SK-N-SH (cell line): Measurements from ENCODE around the gene RUFY3. TPM values are rescaled to one million over a fixed set of nuclear protein-coding genes. Genes with fewer than 3 reads are reported as not detected.

Source experiments
- CTCF ChIA-PET: fragments of 300-600, 350-600 bp; formaldehyde crosslinking; extraction: SDS; loops from one replicate; lab custom pipeline; 2021; lab: Yijun Ruan, JAX
- POLR2A ChIA-PET: fragments of 350-600 bp; sonication (Branson Sonifier 250); formaldehyde crosslinking; extraction: SDS; loops from one replicate; lab custom pipeline; 2020; ENCODE audit warnings: antibody characterized with exemption, inconsistent platforms; lab: Yijun Ruan, JAX
- DNase-seq: peaks from one replicate; pipeline ENCODE4 v3.0.0; 2012
- H2AFZ ChIP-seq: fragments of 200-600 bp; sonication (generic); 2 replicates; pipeline ENCODE4 v1.8.1; 2016; ENCODE audit warnings: antibody characterized with exemption, mild to moderate bottlenecking, low read depth
- H3F3A ChIP-seq: fragments of 200-600 bp; sonication (generic); replicated peaks from 2 replicates; pipeline ENCODE3; 2016; ENCODE audit warnings: antibody characterized with exemption, mild to moderate bottlenecking; ENCODE audit not compliant: insufficient read depth
- H3K27ac ChIP-seq, 2 experiments: fragments of 200-500 bp in 1 of 2; fragments of 200-600 bp in 1 of 2; sonication (Bioruptor generic) in 1 of 2; sonication (generic), shearing (Covaris generic) in 1 of 2; 2 replicates each; pipeline versions ENCODE4 v1.5.1 to v1.6.1; 2014 to 2016; ENCODE audit warnings: low read depth in 2 of 2, inconsistent platforms in 1 of 2, low read length in 1 of 2, mild to moderate bottlenecking in 1 of 2, mixed read lengths in 1 of 2
- H3K27me3 ChIP-seq: fragments of 200-600 bp; sonication (generic), shearing (Covaris generic); 2 replicates; pipeline ENCODE4 v1.6.1; 2016; ENCODE audit warnings: mixed run types; ENCODE audit not compliant: insufficient read depth
- H3K36me3 ChIP-seq, 2 experiments: fragments of 200-500 bp in 1 of 2; fragments of 200-600 bp in 1 of 2; sonication (Bioruptor generic) in 1 of 2; sonication (generic) in 1 of 2; replicated peaks in 1 of 2; 2 replicates each; pipeline versions ENCODE3 to v1.5.1; 2014 to 2016; ENCODE audit warnings: low read length in 1 of 2, mild to moderate bottlenecking in 1 of 2; ENCODE audit not compliant: insufficient read depth in 2 of 2, control insufficient read depth in 1 of 2
- H3K4me1 ChIP-seq, 2 experiments: fragments of 200-500 bp in 1 of 2; fragments of 200-600 bp in 1 of 2; sonication (Bioruptor generic) in 1 of 2; sonication (generic), shearing (Covaris generic) in 1 of 2; 2 replicates each; pipeline versions ENCODE4 v1.5.1 to v1.6.1; 2014 to 2016; ENCODE audit warnings: low read depth in 1 of 2, low read length in 1 of 2, mixed run types in 1 of 2; ENCODE audit not compliant: insufficient read depth in 2 of 2, control insufficient read depth in 1 of 2
- H3K4me2 ChIP-seq: fragments of 200-600 bp; sonication (generic), shearing (Covaris generic); 2 replicates; pipeline ENCODE4 v1.6.1; 2017; ENCODE audit warnings: mixed run types
- H3K4me3 ChIP-seq, 2 experiments: fragments of 200-500 bp in 1 of 2; fragments of 200-600 bp in 1 of 2; sonication (Bioruptor generic) in 1 of 2; sonication (generic), shearing (Covaris generic) in 1 of 2; 2 replicates each; pipeline versions ENCODE4 v1.5.1 to v1.8.1; 2014 to 2016; ENCODE audit warnings: low read depth in 2 of 2, inconsistent platforms in 1 of 2, low read length in 1 of 2, mild to moderate bottlenecking in 1 of 2, mixed read lengths in 1 of 2, moderate library complexity in 1 of 2
- H3K79me2 ChIP-seq: fragments of 200-600 bp; sonication (generic); 2 replicates; pipeline ENCODE4 v1.8.1; 2017; ENCODE audit warnings: mild to moderate bottlenecking; ENCODE audit not compliant: insufficient read depth
- H3K9ac ChIP-seq: fragments of 200-600 bp; sonication (generic); 2 replicates; pipeline ENCODE4 v1.6.1; 2017; ENCODE audit warnings: mixed run types
- H3K9me2 ChIP-seq: fragments of 200-600 bp; sonication (generic); 2 replicates; pipeline ENCODE4 v1.6.1; 2017; ENCODE audit warnings: mixed run types
- H3K9me3 ChIP-seq: fragments of 200-600 bp; sonication (generic); 2 replicates; pipeline ENCODE4 v1.6.1; 2017; ENCODE audit warnings: mixed run types, mild to moderate bottlenecking, moderate library complexity
- H4K20me1 ChIP-seq: fragments of 200-600 bp; sonication (generic); 2 replicates; pipeline ENCODE4 v1.6.1; 2017; ENCODE audit warnings: mild to moderate bottlenecking, mixed run types; ENCODE audit not compliant: insufficient read depth
- CHD2 ChIP-seq: fragments of 150-350 bp; IDR thresholded peaks from 2 replicates; pipeline ENCODE4 v1.6.1; 2018; ENCODE audit warnings: low read length; ENCODE audit not compliant: partially characterized antibody
- CTCF ChIP-seq: fragments of 200-600 bp; sonication (generic); IDR thresholded peaks from 2 replicates; pipeline ENCODE4 v1.6.1; 2017; ENCODE audit warnings: antibody characterized with exemption, mild to moderate bottlenecking, moderate library complexity
- EZH2phosphoT487 ChIP-seq: fragments of 200-600 bp; sonication (generic); IDR thresholded peaks from 2 replicates; pipeline ENCODE4 v1.6.1; 2017; ENCODE audit warnings: low read depth, mixed run types, mild to moderate bottlenecking, antibody characterized with exemption, moderate library complexity, borderline replicate concordance
- FOXJ3 ChIP-seq: sonication (generic); formaldehyde crosslinking; IDR thresholded peaks from 2 replicates; pipeline ENCODE4 v1.5.1; 2020; ENCODE audit warnings: mild to moderate bottlenecking, missing genetic modification reagents
- IRF3 ChIP-seq: fragments of 150-350 bp; IDR thresholded peaks from 2 replicates; pipeline ENCODE4 v1.6.1; 2016; ENCODE audit warnings: mild to moderate bottlenecking, low read depth, low read length
- NFIC ChIP-seq: IDR thresholded peaks from 2 replicates; pipeline ENCODE4 v1.4.0; 2012; ENCODE audit warnings: borderline replicate concordance
- NRF1 ChIP-seq: IDR thresholded peaks from 2 replicates; pipeline ENCODE4 v1.6.1; 2012; ENCODE audit warnings: low read depth, mild to moderate bottlenecking, low read length
- PBX3 ChIP-seq: IDR thresholded peaks from 2 replicates; pipeline ENCODE4; 2012
- RCOR1 ChIP-seq: fragments of 150-350 bp; IDR thresholded peaks from 2 replicates; pipeline ENCODE4 v1.6.1; 2017; ENCODE audit warnings: antibody characterized with exemption, low read length
- REST ChIP-seq: IDR thresholded peaks from 2 replicates; pipeline ENCODE4 v1.6.1; 2012; ENCODE audit warnings: mild to moderate bottlenecking, low read depth, low read length, moderate library complexity
- RFX5 ChIP-seq: IDR thresholded peaks from 2 replicates; pipeline ENCODE4 v1.6.1; 2012; ENCODE audit warnings: mild to moderate bottlenecking, improper control_type of control experiment, low read length
- RXRA ChIP-seq: IDR thresholded peaks from 2 replicates; pipeline ENCODE4 v1.4.0; 2012; ENCODE audit warnings: low read depth, mild to moderate bottlenecking, borderline replicate concordance
- SMC3 ChIP-seq: IDR thresholded peaks from 2 replicates; pipeline ENCODE4 v1.6.1; 2012; ENCODE audit warnings: low read depth, low read length, improper control_type of control experiment
- TAF1 ChIP-seq: IDR thresholded peaks from 2 replicates; pipeline ENCODE4 v1.6.1; 2012; ENCODE audit warnings: low read depth, mild to moderate bottlenecking, low read length, moderate library complexity, borderline replicate concordance
- USF1 ChIP-seq: IDR thresholded peaks from 2 replicates; pipeline ENCODE4 v1.4.0; 2012; ENCODE audit warnings: low read depth, borderline replicate concordance
- USF2 ChIP-seq: fragments of 150-350 bp; IDR thresholded peaks from 2 replicates; pipeline ENCODE4 v1.6.1; 2017; ENCODE audit warnings: antibody characterized with exemption, low read length, low read depth, borderline replicate concordance
- WGBS: methylation state at CpG from one replicate; pipeline ENCODE4 v1.1.6; 2017; ENCODE audit warnings: low lambda C conversion rate; 5-methylcytosine and 5-hydroxymethylcytosine counted together
- polyA plus RNA-seq, 3 experiments: library from polyadenylated mRNA; depleted of rRNA; stranded (reverse); fragments of >200 nt; gene quantifications; 2 replicates each; pipeline ENCODE4 v1.2.3, GENCODE V29; 2012

RUFY3 gene
- polyA plus RNA-seq, 1 of the 3 experiments (the other 2 are of a cell fraction): 22.8 TPM

- H3K9ac ChIP-seq: no peak overlapping the region
- ChIA-PET POLR2A (no interaction called here), CTCF (interaction anchor here (0.9 kb wide), 1 partner anchor 25 kb away, joined by 3 read pairs; no protein-coding TSS in a partner anchor)
- no peaks in the 10 kb centered on the region for H3K36me3 ChIP-seq
- H4K20me1 ChIP-seq: no peaks in the 10 kb centered on the region
- whole genome bisulfite sequencing: 74% methylated on average over 6 of the region's 6 CpGs
- H3F3A ChIP-seq: no peaks in the 10 kb centered on the region
- no peaks in the 10 kb centered on the region for H3K79me2 ChIP-seq
- DNase-seq: no peak
- no peaks in the 10 kb centered on the region; the same call in 1 of the 2 replicates for H3K27me3 ChIP-seq
- H2AFZ ChIP-seq: peak overlapping the region; percentile 39; the same call in 1 of the 2 replicates
- no peak overlapping the region for H3K4me2 ChIP-seq
- TF ChIP-seq NRF1 (no peak), SMC3 (no peak), IRF3 (no peak), REST (no peak), FOXJ3 (CRISPR knock-in tag) (no peak), PBX3 (no peak), RXRA (no peak), RFX5 (no peak)
- TF ChIP-seq, all 33 proteins: peak for 0
- no peaks in the 10 kb centered on the region for H3K4me1 ChIP-seq
- H3K9me3 ChIP-seq: no peaks in the 10 kb centered on the region
- H3K9me2 ChIP-seq: no peaks in the 10 kb centered on the region
- H3K27ac ChIP-seq: no peak overlapping the region
- no peak overlapping the region for H3K4me3 ChIP-seq
Observed at GRCh38 chr4:70676554-70677090, 45.1 kb upstream of the RUFY3 start.

GRCh38 chr4:70678383-70678999, 43.3 kb upstream of the RUFY3 start:
- Histone ChIP-seq H3K9me2 (no peaks in the 10 kb centered on the region), H3F3A (no peaks in the 10 kb centered on the region), H2AFZ (no peak overlapping the region), H3K27me3 (no peaks in the 10 kb centered on the region; the same call in 1 of the 2 replicates), H3K4me1 (no peaks in the 10 kb centered on the region), H3K4me3 (no peak overlapping the region), H3K79me2 (no peaks in the 10 kb centered on the region), H3K9me3 (no peaks in the 10 kb centered on the region), H3K36me3 (no peaks in the 10 kb centered on the region), H3K4me2 (no peak overlapping the region), H3K27ac (no peak overlapping the region), H3K9ac (no peak overlapping the region), H4K20me1 (no peaks in the 10 kb centered on the region)
- 42% methylated on average over 1 of the region's 1 CpG for WGBS
- ChIA-PET CTCF (interaction anchor here (0.9 to 1.2 kb wide), 2 partner anchors 10 to 26 kb away, joined by 3 read pairs; no protein-coding TSS in a partner anchor), POLR2A (no interaction called here)
- no peak for DNase-seq
- no peak for TF ChIP-seq TAF1
- no peak for TF ChIP-seq USF2
- TF ChIP-seq CTCF: no peak
- no peak for TF ChIP-seq SMC3
- TF ChIP-seq EZH2phosphoT487: no peak
- TF ChIP-seq NFIC: no peak
- TF ChIP-seq RCOR1: no peak
- TF ChIP-seq USF1: no peak
- no peak for TF ChIP-seq CHD2
